GM18951 (cell line): ENCODE results near the gene GLT1D1.

Experiments used
- POLR2A ChIP-seq: IDR thresholded peaks from 4 replicates; pipeline ENCODE4 v1.6.1; 2011; ENCODE audit warnings: mild to moderate bottlenecking; ENCODE audit not compliant: insufficient read length, insufficient read depth; ENCODE audit errors: extremely low read depth
- in situ Hi-C: fragments of 300-500 bp; cut with MboI; formaldehyde crosslinking; loops from one replicate; pipeline ENCODE4 v1.12.0; 2022; ENCODE audit warnings: low sequenced_read_pairs, mixed read lengths, inconsistent platforms; ENCODE audit not compliant: unreplicated experiment

GLT1D1 gene

GRCh38 chr12:129001826-129002225 is 148.5 kb downstream of the GLT1D1 start:
- no peak for TF ChIP-seq POLR2A
- in situ Hi-C loops, result no loop called here

GRCh38 chr12:129002427-129002826 is 149.1 kb downstream of the GLT1D1 start:
- in situ Hi-C loops, result no loop called here
- TF ChIP-seq POLR2A, result no peak

GRCh38 chr12:129005416-129005815 is 152.1 kb downstream of the GLT1D1 start:
- in situ Hi-C loops, result no loop called here
- TF ChIP-seq POLR2A, result no peak

- TF ChIP-seq POLR2A, result no peak
Measured at GRCh38 chr12:129005829-129006228, 152.6 kb downstream of the GLT1D1 start.

GRCh38 chr12:129009833-129010622 is 156.8 kb downstream of the GLT1D1 start:
- in situ Hi-C loops, result no loop called here
- TF ChIP-seq POLR2A, result no peak

More at GRCh38 chr12:129005829-129006228, 152.6 kb downstream of the GLT1D1 start:
- in situ Hi-C loops, result no loop called here

- in situ Hi-C loops, result no loop called here
- no peak for TF ChIP-seq POLR2A
Measured at GRCh38 chr12:129016159-129016558, 162.9 kb downstream of the GLT1D1 start.

- no peak for TF ChIP-seq POLR2A
- in situ Hi-C loops, result no loop called here
Measured at GRCh38 chr12:129025055-129025454, 171.8 kb downstream of the GLT1D1 start.

GRCh38 chr12:129028844-129029243 is 175.6 kb downstream of the GLT1D1 start:
- in situ Hi-C loops, result no loop called here
- no peak for TF ChIP-seq POLR2A
